ENCODE measurements around the gene CHKA. TPM values are rescaled to one million over a fixed set of nuclear protein-coding genes. Genes with fewer than 3 reads are reported as not detected.

The CHKA gene
- total and polyA plus RNA-seq, 2 of the 4 experiments (the other 2 are of a cell fraction), result 4.5 to 8.4 TPM

- TF ChIP-seq BHLHE40 (IDR thresholded peaks at IDR 0.05; ENCODE audit: low read depth, low read length) (no peak), FOS (IDR thresholded peaks at IDR 0.05; ENCODE audit: low read depth, low read length) (0 out of 2 replicates have a peak, but pooled peaks have one; percentile 14)
These were observed 77.6 kb downstream of the CHKA start (continued) for GRCh38 chr11:68043349-68044144.

- ChIA-PET POLR2A (ENCODE audit: unreplicated experiment) (no interaction called here), CTCF (interaction anchor here (1.4 kb wide), 1 partner anchor 10 kb away, joined by 3 read pairs; no protein-coding TSS in a partner anchor)
- H2AFZ ChIP-seq (replicated peaks; ENCODE audit: low read length, poor library complexity), result peak overlapping the region; percentile 27
- H3K27me3 ChIP-seq (ENCODE audit: control insufficient read depth, insufficient read depth, low read length), result no peaks in the 10 kb centered on the region
- no peak overlapping the region for H3K56ac ChIP-seq (ENCODE audit: extremely low read depth, insufficient read depth, low read length)
- peaks cover 4 to 50% of the 10 kb centered on the region in 2 experiments; a peak in 3 of 4 replicates for H3K79me1 ChIP-seq (ENCODE audit: low read depth in 1 of 2, low read length in 2 of 2)
- H2BK120ac ChIP-seq (ENCODE audit: low read depth, low read length), result no peak overlapping the region
- H4K91ac ChIP-seq (ENCODE audit: insufficient read depth, low read depth, low read length), result no peak overlapping the region
- ATAC-seq (ENCODE audit: low read depth) (no peak), DNase-seq (no peak)
- intact Hi-C loops (cut with micrococcal nuclease), result no loop called here
- no peak overlapping the region for H3K23ac ChIP-seq (ENCODE audit: low read depth, low read length)
- peaks cover 24% of the 10 kb centered on the region for H3K4me1 ChIP-seq (ENCODE audit: control insufficient read depth, insufficient read depth, low read length)
- no peak overlapping the region; the same call in 1 of the 2 replicates for H2AK5ac ChIP-seq (ENCODE audit: low read depth, low read length)
- H3K9ac ChIP-seq (ENCODE audit: low read depth, low read length), result no peak overlapping the region
- no peak overlapping the region for H2BK20ac ChIP-seq (ENCODE audit: low read depth, low read length)
- no peaks in the 10 kb centered on the region; the same call in 1 of the 2 replicates for H4K20me1 ChIP-seq (ENCODE audit: insufficient read depth, low read length)
- H3K9me1 ChIP-seq (ENCODE audit: insufficient read depth, low read length), result no peaks in the 10 kb centered on the region
- TF ChIP-seq RCOR1 (IDR thresholded peaks at IDR 0.05; ENCODE audit: insufficient replicate concordance, low read length) (no peak), ELK1 (IDR thresholded peaks at IDR 0.05; ENCODE audit: borderline replicate concordance, low read depth, low read length) (no peak), BHLHE40 (IDR thresholded peaks at IDR 0.05; ENCODE audit: low read depth, low read length) (no peak), POLR2A (IDR thresholded peaks at IDR 0.05; ENCODE audit: low read depth, low read length) (no peak), RFX5 (IDR thresholded peaks at IDR 0.05; ENCODE audit: low read depth, low read length) (no peak), RAD21 (IDR thresholded peaks at IDR 0.05; ENCODE audit: low read length) (no peak)
- H3K18ac ChIP-seq (ENCODE audit: low read depth, low read length), result no peak overlapping the region
- no peak overlapping the region for H3K14ac ChIP-seq (replicated peaks; ENCODE audit: low read depth, low read length)
- no peak overlapping the region for H4K5ac ChIP-seq (ENCODE audit: low read depth, low read length)
- dilution Hi-C loops (cut with HindIII; ENCODE audit: low sequenced_read_pairs, unreplicated experiment), result no loop called here
- no peak overlapping the region for H3K4me2 ChIP-seq (ENCODE audit: low read depth, low read length)
- no peak overlapping the region for H4K8ac ChIP-seq (ENCODE audit: low read depth in 2 of 2, low read length in 2 of 2)
- 80% methylated on average over 1 of the region's 8 CpGs; no CpG with 5 or more reads in 1 of the 2 experiments for WGBS, 2 experiments (ENCODE audit: extremely low coverage in 2 of 2, insufficient read length in 1 of 2)
- H3K9me3 ChIP-seq (ENCODE audit: control insufficient read depth, insufficient read depth, low read length), result no peaks in the 10 kb centered on the region
- no peak overlapping the region for H3K27ac ChIP-seq (ENCODE audit: insufficient read depth, low read length)
- peak overlapping the region; percentile 27; the same call in 1 of the 2 replicates for H3K4ac ChIP-seq (ENCODE audit: low read depth, low read length)
- peaks cover 35% of the 10 kb centered on the region for H3K36me3 ChIP-seq (ENCODE audit: control insufficient read depth, insufficient read depth, low read length)
- in situ Hi-C loops (cut with MboI; ENCODE audit: low sequenced_read_pairs), result no loop called here
- no TSS peak for BruUV-seq (replicated peaks)
- no peak overlapping the region for H2BK15ac ChIP-seq (ENCODE audit: low read depth, low read length)
- H3K4me3 ChIP-seq (ENCODE audit: insufficient read depth, low read depth, low read length), result no peak overlapping the region
- peak overlapping the region; percentile 53 for H2BK5ac ChIP-seq (ENCODE audit: low read depth, low read length, poor library complexity, severe bottlenecking)
- H2AK9ac ChIP-seq (replicated peaks; ENCODE audit: low read depth, low read length, poor library complexity), result peak overlapping the region; percentile 67
These were observed 78.2 kb downstream of the CHKA start for GRCh38 chr11:68043029-68043348.

Measured in IMR-90 (cell line).